Subcutaneous adipose tissue (tissue), 4 donors: ENCODE results near the gene THEMIS. TPM values are rescaled to one million over a fixed set of nuclear protein-coding genes. Genes with fewer than 3 reads are reported as not detected.

Source experiments
- total RNA-seq, 4 donors: library from RNA; depleted of rRNA; stranded (reverse); fragments of >200 nt; gene quantifications; one replicate each; pipeline ENCODE4 v1.1.0, GENCODE V29; 2016
- TF ChIP-seq, protein P1 (sequence below): fragments of 450-650 bp; IDR thresholded peaks from one replicate; pipeline ENCODE4 v1.5.1; 2016; ENCODE audit warnings: low read depth, mild to moderate bottlenecking, control low read depth, antibody characterized with exemption, moderate library complexity

Gene THEMIS
- total RNA-seq, 4 donors from 2014 or later = 0.19 to 1.2 (median 1.0) TPM

DNA sequence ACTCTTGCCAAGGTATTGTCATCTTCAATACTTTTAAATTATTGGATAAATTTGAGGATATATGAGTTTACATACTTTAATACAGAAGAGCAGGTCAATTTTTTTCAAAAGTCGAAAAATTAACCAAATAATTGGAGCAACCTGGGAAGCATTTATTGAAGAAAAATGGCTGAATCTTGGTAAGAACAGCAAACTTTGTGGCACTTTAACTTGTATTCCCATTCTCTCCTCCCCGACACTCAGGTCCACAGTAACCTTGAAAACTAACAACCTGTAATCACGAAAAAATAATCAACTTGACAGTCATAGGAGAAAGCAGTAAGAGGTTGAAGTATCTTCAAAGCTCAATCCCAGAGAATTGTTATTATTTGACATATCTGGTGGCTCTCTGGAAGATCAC is 55.6 kb downstream of the THEMIS start:
- TF ChIP-seq, protein P1, sequence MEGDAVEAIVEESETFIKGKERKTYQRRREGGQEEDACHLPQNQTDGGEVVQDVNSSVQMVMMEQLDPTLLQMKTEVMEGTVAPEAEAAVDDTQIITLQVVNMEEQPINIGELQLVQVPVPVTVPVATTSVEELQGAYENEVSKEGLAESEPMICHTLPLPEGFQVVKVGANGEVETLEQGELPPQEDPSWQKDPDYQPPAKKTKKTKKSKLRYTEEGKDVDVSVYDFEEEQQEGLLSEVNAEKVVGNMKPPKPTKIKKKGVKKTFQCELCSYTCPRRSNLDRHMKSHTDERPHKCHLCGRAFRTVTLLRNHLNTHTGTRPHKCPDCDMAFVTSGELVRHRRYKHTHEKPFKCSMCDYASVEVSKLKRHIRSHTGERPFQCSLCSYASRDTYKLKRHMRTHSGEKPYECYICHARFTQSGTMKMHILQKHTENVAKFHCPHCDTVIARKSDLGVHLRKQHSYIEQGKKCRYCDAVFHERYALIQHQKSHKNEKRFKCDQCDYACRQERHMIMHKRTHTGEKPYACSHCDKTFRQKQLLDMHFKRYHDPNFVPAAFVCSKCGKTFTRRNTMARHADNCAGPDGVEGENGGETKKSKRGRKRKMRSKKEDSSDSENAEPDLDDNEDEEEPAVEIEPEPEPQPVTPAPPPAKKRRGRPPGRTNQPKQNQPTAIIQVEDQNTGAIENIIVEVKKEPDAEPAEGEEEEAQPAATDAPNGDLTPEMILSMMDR = no peak

DNA sequence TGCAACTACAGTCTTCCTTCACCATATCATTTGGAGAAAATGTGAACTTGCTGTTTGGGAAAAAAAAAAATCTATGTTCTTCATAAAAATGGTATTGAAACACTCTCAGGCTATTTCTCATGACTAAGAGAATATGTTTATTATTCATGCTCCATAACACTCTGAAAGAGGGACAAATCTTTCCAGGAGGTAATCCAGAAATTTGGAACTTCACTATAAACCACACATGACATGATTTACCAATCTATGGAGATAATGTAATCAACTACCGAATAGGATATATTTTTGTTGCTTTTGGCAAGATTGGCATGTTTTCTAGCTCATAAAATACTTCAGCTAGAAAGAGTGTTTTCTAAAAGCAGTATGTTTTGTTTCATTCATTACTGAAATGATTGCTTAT is 56.3 kb downstream of the THEMIS start:
- TF ChIP-seq, protein P1 = no peak

DNA sequence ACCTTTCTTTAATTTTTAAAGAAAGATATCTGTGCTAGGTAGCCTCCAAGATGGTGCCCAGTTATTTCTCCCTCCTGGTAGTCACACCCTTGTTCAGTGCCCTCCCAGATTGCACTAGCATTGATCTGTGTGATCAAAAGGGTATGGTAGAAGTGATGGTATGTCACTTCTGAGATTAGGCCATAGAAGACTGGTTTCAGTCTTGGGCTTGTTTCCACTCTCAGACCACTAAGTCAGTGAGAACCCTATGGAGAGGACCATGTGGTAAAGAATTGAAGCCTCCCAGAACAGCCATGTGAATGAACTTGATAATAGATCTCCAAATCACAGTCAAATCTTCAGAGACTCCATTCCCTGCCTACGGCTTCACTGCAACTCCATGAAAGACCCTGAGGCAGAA is 57.3 kb downstream of the THEMIS start:
- TF ChIP-seq, protein P1 = no peak

DNA sequence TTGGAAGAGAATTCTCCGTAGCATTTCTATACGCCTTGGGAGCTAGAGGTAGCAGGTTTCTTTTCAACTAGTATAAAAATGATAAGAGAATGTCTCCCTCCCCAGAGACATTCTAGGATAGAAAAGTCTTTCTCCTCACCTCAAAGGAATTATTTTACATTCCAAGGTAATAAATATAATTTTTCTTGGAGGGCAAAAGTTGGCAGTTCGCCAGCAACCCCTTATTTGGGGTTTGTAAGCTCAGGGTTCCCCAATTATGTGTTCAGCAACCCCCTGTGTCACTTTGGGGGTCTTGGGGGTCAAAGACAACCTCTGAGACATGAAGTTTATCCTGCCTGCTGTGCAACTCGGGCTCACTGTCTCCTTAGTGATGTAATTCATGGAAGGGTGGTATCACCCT is 58.3 kb downstream of the THEMIS start:
- TF ChIP-seq, protein P1 = no peak

DNA sequence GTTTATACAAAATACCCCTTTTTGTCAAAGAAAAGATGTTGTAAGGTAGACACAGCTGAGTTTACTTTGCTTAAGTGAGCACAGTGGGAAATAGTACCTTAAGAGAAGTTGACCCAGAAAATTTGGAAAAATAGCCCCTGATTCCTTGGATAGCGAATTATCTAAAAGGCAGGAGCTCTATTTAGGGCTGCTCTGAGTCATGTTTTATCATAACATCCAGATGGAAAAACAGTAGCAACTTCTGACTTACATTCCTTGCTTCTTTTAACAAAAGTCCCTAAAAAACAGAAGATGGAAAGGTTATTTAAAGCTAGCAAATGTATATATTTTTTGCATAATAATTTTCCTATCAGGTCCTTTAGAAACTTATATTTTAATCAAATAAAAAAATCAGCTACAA is 59.0 kb downstream of the THEMIS start:
- TF ChIP-seq, protein P1 = no peak

DNA sequence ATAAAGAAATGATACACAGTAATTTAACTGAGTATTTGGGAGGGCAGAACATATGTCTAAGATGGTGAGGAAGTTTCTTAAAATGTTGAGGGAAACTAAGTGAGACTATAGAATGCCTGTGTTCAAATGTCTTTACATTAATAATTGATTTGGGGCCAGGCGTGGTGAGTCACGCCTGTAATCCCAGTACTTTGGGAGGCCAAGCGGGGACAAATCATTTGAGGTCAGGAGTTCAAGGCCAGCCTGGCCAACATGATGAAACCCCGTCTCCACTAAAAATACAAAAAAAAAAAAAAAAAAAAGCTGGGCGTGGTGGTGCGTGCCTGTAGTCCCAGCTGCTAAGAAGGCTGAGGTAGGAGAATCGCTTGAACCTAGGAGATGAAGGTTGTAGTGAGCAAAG is 66.7 kb downstream of the THEMIS start:
- TF ChIP-seq, protein P1 = no peak

DNA sequence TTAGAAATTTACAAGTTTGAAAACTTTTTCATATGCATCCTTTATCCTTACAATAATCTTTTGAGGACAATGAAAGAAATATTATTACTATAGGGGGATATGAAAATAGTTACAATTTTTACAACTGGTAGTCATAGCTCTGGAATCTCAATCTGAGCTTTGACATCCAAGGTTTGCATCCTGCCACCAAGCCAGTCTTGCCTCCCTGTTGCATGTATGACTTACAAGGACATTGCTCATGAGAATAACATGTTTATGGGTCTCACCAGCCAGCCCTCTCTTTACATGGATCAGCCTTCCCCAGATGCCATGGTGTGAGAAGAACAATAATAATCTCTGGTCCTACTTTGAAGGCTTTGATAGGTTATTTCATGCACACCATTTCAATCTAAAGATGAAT is 67.5 kb downstream of the THEMIS start:
- TF ChIP-seq, protein P1 = no peak
